MM.1S (cell line): ENCODE results near the gene SV2B.

Experiments
- DNase-seq: peaks from one replicate; pipeline ENCODE4 v3.0.0-alpha.2; 2015
- H2AFZ ChIP-seq: fragments of 300-600 bp; sonication (generic); 2 replicates; pipeline ENCODE4 v1.6.0; 2016; ENCODE audit warnings: antibody characterized with exemption, low read length
- H3F3A ChIP-seq: fragments of 300-600 bp; sonication (generic); 2 replicates; pipeline ENCODE4 v1.6.1; 2016; ENCODE audit warnings: mild to moderate bottlenecking, antibody characterized with exemption, low read length, moderate library complexity, mixed read lengths; ENCODE audit not compliant: insufficient read depth
- H3K27ac ChIP-seq: fragments of 300-600 bp; sonication (generic); 2 replicates; pipeline ENCODE4 v1.5.1; 2016; ENCODE audit warnings: mild to moderate bottlenecking, low read length
- H3K27me3 ChIP-seq: fragments of 300-600 bp; sonication (generic); replicated peaks from 2 replicates; pipeline ENCODE4 v1.6.0; 2016; ENCODE audit warnings: low read length; ENCODE audit not compliant: insufficient read depth
- H3K36me3 ChIP-seq: fragments of 300-600 bp; sonication (generic); replicated peaks from 2 replicates; pipeline ENCODE4 v1.6.1; 2016; ENCODE audit warnings: mild to moderate bottlenecking, low read length, mixed read lengths; ENCODE audit not compliant: insufficient read depth
- H3K4me1 ChIP-seq: fragments of 300-600 bp; sonication (generic); 2 replicates; pipeline ENCODE4 v1.6.1; 2016; ENCODE audit warnings: low read length, mixed read lengths
- H3K4me2 ChIP-seq: fragments of 300-600 bp; sonication (generic); 2 replicates; pipeline ENCODE4 v1.6.0; 2016; ENCODE audit warnings: low read depth, low read length
- H3K4me3 ChIP-seq: fragments of 300-600 bp; sonication (generic); 2 replicates; pipeline ENCODE4 v1.5.1; 2016; ENCODE audit warnings: low read length, mixed read lengths
- H3K79me2 ChIP-seq: fragments of 300-600 bp; sonication (generic); 2 replicates; pipeline ENCODE4 v1.6.1; 2016; ENCODE audit warnings: mixed run types, low read length, mixed read lengths
- H3K9ac ChIP-seq: fragments of 300-600 bp; sonication (generic); 2 replicates; pipeline ENCODE4 v1.6.1; 2016; ENCODE audit warnings: low read length, mixed read lengths
- H3K9me2 ChIP-seq: fragments of 300-600 bp; sonication (generic); replicated peaks from 2 replicates; pipeline ENCODE4 v1.6.1; 2016; ENCODE audit warnings: mild to moderate bottlenecking, low read length, mixed read lengths; ENCODE audit not compliant: insufficient read depth
- H3K9me3 ChIP-seq: fragments of 300-600 bp; sonication (generic); replicated peaks from 2 replicates; pipeline ENCODE4 v1.6.1; 2016; ENCODE audit warnings: mild to moderate bottlenecking, low read length, mixed read lengths; ENCODE audit not compliant: insufficient read depth
- H4K20me1 ChIP-seq: fragments of 300-600 bp; sonication (generic); 2 replicates; pipeline ENCODE4 v1.6.1; 2016; ENCODE audit warnings: mild to moderate bottlenecking, low read length, moderate library complexity, mixed read lengths; ENCODE audit not compliant: insufficient read depth
- CTCF ChIP-seq: fragments of 300-600 bp; sonication (generic); IDR thresholded peaks from 2 replicates; pipeline ENCODE4 v1.5.1; 2016; ENCODE audit warnings: antibody characterized with exemption, low read length, mixed read lengths
- EZH2 ChIP-seq: fragments of 300-600 bp; sonication (generic); optimal IDR thresholded peaks from 2 replicates; pipeline ENCODE3; 2017; ENCODE audit warnings: low read depth, mild to moderate bottlenecking, antibody characterized with exemption, low read length, mixed read lengths
- EZH2phosphoT487 ChIP-seq: fragments of 300-600 bp; sonication (generic); IDR thresholded peaks from 2 replicates; pipeline ENCODE4 v1.6.1; 2018; ENCODE audit warnings: antibody characterized with exemption, low read length

Gene SV2B

GRCh38 chr15:91098451-91098850 lies 1.6 kb upstream of the SV2B start:
- Histone ChIP-seq H2AFZ (no peak overlapping the region), H3K79me2 (no peaks in the 10 kb centered on the region), H3K36me3 (no peaks in the 10 kb centered on the region), H3K4me1 (0 out of 2 replicates have a peak, but pooled peaks cover 3% of the 10 kb centered on the region), H3K27ac (no peak overlapping the region), H3K27me3 (no peaks in the 10 kb centered on the region), H3K9ac (no peak overlapping the region), H3F3A (no peaks in the 10 kb centered on the region), H3K4me3 (no peak overlapping the region), H3K9me3 (no peaks in the 10 kb centered on the region), H4K20me1 (no peaks in the 10 kb centered on the region), H3K4me2 (no peak overlapping the region), H3K9me2 (no peaks in the 10 kb centered on the region)
- TF ChIP-seq EZH2, result no peak
- no peak for TF ChIP-seq EZH2phosphoT487
- no peak for TF ChIP-seq CTCF
- no peak for DNase-seq

- no peaks in the 10 kb centered on the region for H3F3A ChIP-seq
- H3K4me2 ChIP-seq, result peak overlapping the region; percentile 80
- no peak for DNase-seq
- no peak overlapping the region for H3K9ac ChIP-seq
- H3K79me2 ChIP-seq, result no peaks in the 10 kb centered on the region
- H3K9me3 ChIP-seq, result no peaks in the 10 kb centered on the region
- peak overlapping the region; percentile 83 for H3K4me3 ChIP-seq
- H3K27me3 ChIP-seq, result no peaks in the 10 kb centered on the region
- 0 out of 2 replicates have a peak, but pooled peaks cover 3% of the 10 kb centered on the region for H3K4me1 ChIP-seq
- TF ChIP-seq CTCF (peak; percentile 28), EZH2 (no peak)
- no peaks in the 10 kb centered on the region for H3K36me3 ChIP-seq
- H3K27ac ChIP-seq, result no peak overlapping the region
- no peaks in the 10 kb centered on the region for H4K20me1 ChIP-seq
- H3K9me2 ChIP-seq, result no peaks in the 10 kb centered on the region
- H2AFZ ChIP-seq, result peak overlapping the region; percentile 61
These were observed 452 bp upstream of the SV2B start for GRCh38 chr15:91099616-91099994.

DNA sequence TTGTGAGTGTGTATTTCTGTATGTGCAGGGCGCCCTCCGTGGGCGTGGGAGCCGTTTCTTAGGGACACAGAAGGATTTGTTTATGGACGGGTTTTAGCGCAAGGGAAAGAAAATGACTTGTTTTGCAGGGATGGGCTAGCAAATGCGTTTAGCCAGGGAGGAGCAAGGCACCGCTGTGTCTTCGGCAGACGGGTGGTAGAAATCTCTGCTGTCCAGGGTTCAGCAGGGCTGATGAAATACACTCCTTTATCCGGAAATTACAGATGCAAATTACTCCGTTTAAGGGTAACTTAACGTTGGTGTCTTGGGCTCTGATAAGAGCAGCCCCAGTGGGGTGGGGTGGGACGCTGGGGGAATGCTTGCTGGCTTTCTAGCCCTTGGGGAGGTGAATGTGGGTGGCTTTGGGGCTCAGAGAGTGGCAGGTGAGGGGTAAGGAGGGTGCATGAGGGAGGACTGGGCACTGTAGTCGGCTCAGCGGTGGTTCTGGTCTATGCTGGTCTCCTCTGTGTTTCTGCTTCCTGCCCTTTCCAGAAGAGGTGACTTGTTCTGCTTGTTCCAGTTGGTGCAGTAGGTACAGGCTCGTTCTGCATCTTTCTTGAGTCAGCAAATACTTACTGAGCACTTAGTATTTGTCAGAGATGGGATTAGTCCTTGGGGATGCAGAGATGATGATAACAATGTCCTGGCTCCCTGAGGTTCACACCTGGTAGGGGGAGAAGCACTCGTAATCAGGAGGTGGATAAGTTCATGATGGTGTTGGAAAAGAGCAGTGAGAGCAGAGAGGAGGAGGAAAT lies 954 bp downstream of the SV2B start:
- Histone ChIP-seq H3K36me3 (no peaks in the 10 kb centered on the region), H4K20me1 (no peaks in the 10 kb centered on the region), H3K79me2 (no peaks in the 10 kb centered on the region), H3K4me1 (0 out of 2 replicates have a peak, but pooled peaks cover 3% of the 10 kb centered on the region), H2AFZ (peak overlapping the region; percentile 87), H3K4me3 (peak overlapping the region; percentile 83), H3K9me2 (no peaks in the 10 kb centered on the region), H3K4me2 (peak overlapping the region; percentile 80), H3F3A (no peaks in the 10 kb centered on the region), H3K27ac (no peak overlapping the region), H3K9ac (peak overlapping the region; percentile 38; the same call in 1 of the 2 replicates), H3K27me3 (no peaks in the 10 kb centered on the region), H3K9me3 (no peaks in the 10 kb centered on the region)
- TF ChIP-seq EZH2phosphoT487, result no peak
- TF ChIP-seq EZH2, result no peak
- TF ChIP-seq CTCF, result no peak
- DNase-seq, result no peak
